ENCODE data around the gene ERAL1. TPM values are rescaled to one million over a fixed set of nuclear protein-coding genes. Genes with fewer than 3 reads are reported as not detected.
"Not testable (repeated sequence)": the region's sequence is repeated elsewhere in the genome, so short reads cannot be mapped to it uniquely, and the experiment has no call there.

The ERAL1 gene
- total and polyA plus RNA-seq, 3 experiments from 2014 or later: 44.7 to 86.2 (median 84.1) TPM

DNA sequence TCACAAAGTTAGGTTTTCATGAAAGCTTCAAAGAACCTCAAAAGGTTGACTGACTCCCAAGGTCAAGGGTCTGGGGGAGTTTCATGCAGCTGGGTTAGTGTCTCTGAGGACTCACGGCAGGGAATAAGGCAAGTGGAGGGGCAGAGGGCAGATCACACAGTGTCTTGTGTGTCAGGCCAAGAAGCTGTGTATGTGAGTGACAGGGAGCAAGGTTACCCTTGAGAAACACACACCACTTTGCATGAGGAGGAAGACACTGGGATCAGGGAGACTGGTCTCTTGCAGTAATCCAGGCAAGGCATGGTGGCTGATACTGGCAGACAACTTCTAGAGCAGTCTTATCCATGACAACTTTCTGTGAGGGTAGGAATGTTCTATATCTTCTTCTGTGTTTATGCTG, 36.4 kb downstream of the ERAL1 start:
- H3K9me3 ChIP-seq (ENCODE audit: low read length): no peaks in the 10 kb centered on the region
- peaks cover 52% of the 10 kb centered on the region for H3K4me1 ChIP-seq (ENCODE audit: insufficient read depth, low read length)
- H3K4me1 Mint-ChIP-seq: peaks cover 43 to 68% (median 53%) of the 10 kb centered on the region in 3 donors
- H3K4me3 ChIP-seq (ENCODE audit: low read length): no peak overlapping the region
- CTCF ChIA-PET: interaction anchor here (1.4 to 1.8 kb wide), 2 partner anchors 12 to 128 kb away, joined by 5 to 6 read pairs; partner anchors contain the start of gene DHRS13
- H3K9me3 Mint-ChIP-seq: no peaks in the 10 kb centered on the region
- peaks cover 18% of the 10 kb centered on the region for H3K36me3 ChIP-seq (ENCODE audit: insufficient read depth, low read length)
- H3K27ac Mint-ChIP-seq: peak overlapping the region; percentile 34 to 91 (median 80)
- no peaks in the 10 kb centered on the region for H3K27me3 Mint-ChIP-seq
- H3K27ac ChIP-seq (ENCODE audit: low read depth, low read length): no peak overlapping the region
- peaks cover 0 to 51% (median 8%) of the 10 kb centered on the region in 3 donors for H3K36me3 Mint-ChIP-seq
- peak overlapping the region in 1 of 7 donors; percentile 20 for H3K4me3 Mint-ChIP-seq
- H3K27me3 ChIP-seq (ENCODE audit: insufficient read depth, low read length, poor library complexity, severe bottlenecking): no peaks in the 10 kb centered on the region
- POLR2A ChIA-PET: no interaction called here
- no peak for DNase-seq

DNA sequence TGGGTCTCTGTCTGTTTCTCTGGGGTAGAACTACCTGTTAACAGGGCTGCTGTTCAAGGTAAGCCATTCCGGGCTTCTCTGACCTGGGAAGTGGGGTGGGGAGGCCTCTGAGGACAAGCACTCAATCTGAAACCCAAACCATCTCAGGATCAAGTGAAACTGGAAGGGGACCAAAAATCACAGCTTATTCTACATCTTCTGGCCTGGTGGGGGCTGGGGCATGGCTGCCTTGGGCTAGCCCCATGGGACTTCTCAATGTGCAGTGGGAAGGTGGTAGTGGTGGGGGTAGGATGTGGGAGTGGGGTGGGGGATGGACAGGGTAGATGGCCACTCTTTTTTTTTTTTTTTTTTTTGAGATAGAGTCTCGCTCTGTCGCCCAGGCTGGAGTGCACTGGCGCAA, 37.2 kb downstream of the ERAL1 start:
- Histone ChIP-seq H3K27ac (ENCODE audit: low read depth, low read length) (no peak overlapping the region), H3K4me3 (ENCODE audit: low read length) (no peak overlapping the region), H3K9me3 (ENCODE audit: low read length) (no peaks in the 10 kb centered on the region), H3K27me3 (ENCODE audit: insufficient read depth, low read length, poor library complexity, severe bottlenecking) (no peaks in the 10 kb centered on the region), H3K4me1 (ENCODE audit: insufficient read depth, low read length) (peaks cover 56% of the 10 kb centered on the region), H3K36me3 (ENCODE audit: insufficient read depth, low read length) (peaks cover 10% of the 10 kb centered on the region)
- Mint-ChIP-seq H3K4me3 (peak overlapping the region in 2 of 7 donors; percentile 2 to 36), H3K9me3 (no peaks in the 10 kb centered on the region), H3K27ac (peak overlapping the region in 6 of 8 donors; percentile 50 to 83 (median 80)), H3K36me3 (peaks cover 0 to 54% (median 8%) of the 10 kb centered on the region in 3 donors), H3K27me3 (no peaks in the 10 kb centered on the region), H3K4me1 (peaks cover 51 to 73% (median 61%) of the 10 kb centered on the region in 3 donors)
- POLR2A ChIA-PET: interaction anchor here (0.6 to 1.5 kb wide), 2 partner anchors 10 to 230 kb away, joined by 3 to 6 read pairs; partner anchors contain the start of genes DHRS13 and SUPT6H
- DNase-seq: no peak
- CTCF ChIA-PET: interaction anchor here (1.5 to 1.8 kb wide), 2 partner anchors 10 to 129 kb away, joined by 4 to 5 read pairs; partner anchors contain the start of gene DHRS13

DNA sequence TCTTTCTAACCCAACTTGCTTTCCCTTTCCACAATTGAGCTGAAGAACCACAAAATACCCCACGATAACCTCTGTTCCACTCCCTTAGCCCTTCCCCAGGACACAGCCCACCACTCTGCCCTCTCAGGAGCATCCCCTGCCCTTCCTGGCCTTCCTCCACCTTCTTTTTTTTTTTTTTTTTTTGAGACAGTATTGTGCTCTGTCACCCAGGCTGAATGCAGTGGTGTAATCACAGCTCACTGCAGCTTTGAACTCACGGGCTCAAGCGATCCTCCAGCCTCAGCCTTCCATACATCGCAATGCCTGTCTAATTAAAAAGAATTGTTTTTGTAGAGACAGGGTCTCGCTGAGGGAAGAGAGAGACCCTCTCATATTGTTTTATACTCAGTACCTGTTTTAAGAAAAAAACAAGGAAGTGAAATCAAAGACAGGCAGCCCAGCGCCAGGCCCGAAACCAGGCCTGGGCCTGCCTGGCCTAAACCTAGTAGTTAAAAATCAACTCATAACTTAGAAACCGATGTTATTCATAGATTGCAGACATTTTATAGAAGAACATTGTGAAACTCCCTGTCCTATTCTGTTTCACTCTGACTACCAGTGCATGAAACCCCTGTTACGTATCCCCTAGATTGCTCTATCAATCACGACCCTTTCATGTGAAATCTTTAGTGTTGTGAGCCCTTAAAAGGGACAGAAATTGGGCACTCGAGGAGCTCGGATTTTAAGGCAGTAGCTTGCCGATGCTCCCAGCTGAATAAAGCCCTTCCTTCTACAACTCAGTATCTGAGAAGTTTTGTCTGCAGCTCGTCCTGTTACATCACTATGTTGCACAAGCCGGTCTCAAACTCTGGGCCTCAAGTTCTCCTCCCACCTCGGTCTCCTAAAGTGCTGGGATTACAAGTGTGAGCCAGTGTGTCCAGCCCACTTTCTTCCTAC, 38.7 kb downstream of the ERAL1 start:
- H3K27ac ChIP-seq (ENCODE audit: low read depth, low read length): peak overlapping the region; percentile 41
- H3K36me3 Mint-ChIP-seq: peaks cover 0 to 49% (median 8%) of the 10 kb centered on the region in 3 donors
- not testable (repeated sequence) for H3K36me3 ChIP-seq (ENCODE audit: insufficient read depth, low read length); H3K27me3 Mint-ChIP-seq; H3K9me3 ChIP-seq (ENCODE audit: low read length); H3K27me3 ChIP-seq (ENCODE audit: insufficient read depth, low read length, poor library complexity, severe bottlenecking); H3K9me3 Mint-ChIP-seq
- peaks cover 64% of the 10 kb centered on the region for H3K4me1 ChIP-seq (ENCODE audit: insufficient read depth, low read length)
- POLR2A ChIA-PET: interaction anchor here (0.6 to 1.5 kb wide), 4 partner anchors 9 to 57 kb away, joined by 4 to 7 read pairs (median 5); partner anchors contain the start of genes DHRS13 and FAM222B
- peak overlapping the region; percentile 48 for H3K4me3 ChIP-seq (ENCODE audit: low read length)
- H3K27ac Mint-ChIP-seq: peak overlapping the region; percentile 93 to 98 (median 97)
- CTCF ChIA-PET: interaction anchor here (0.9 to 1.8 kb wide), 5 partner anchors 9 to 167 kb away, joined by 3 to 7 read pairs (median 4); partner anchors contain the start of gene TLCD1
- peak overlapping the region; percentile 71 to 88 (median 78) for H3K4me3 Mint-ChIP-seq
- H3K4me1 Mint-ChIP-seq: peaks cover 56 to 75% (median 68%) of the 10 kb centered on the region in 3 donors
- peak in 1 of 5 donors; percentile 41 for DNase-seq

DNA sequence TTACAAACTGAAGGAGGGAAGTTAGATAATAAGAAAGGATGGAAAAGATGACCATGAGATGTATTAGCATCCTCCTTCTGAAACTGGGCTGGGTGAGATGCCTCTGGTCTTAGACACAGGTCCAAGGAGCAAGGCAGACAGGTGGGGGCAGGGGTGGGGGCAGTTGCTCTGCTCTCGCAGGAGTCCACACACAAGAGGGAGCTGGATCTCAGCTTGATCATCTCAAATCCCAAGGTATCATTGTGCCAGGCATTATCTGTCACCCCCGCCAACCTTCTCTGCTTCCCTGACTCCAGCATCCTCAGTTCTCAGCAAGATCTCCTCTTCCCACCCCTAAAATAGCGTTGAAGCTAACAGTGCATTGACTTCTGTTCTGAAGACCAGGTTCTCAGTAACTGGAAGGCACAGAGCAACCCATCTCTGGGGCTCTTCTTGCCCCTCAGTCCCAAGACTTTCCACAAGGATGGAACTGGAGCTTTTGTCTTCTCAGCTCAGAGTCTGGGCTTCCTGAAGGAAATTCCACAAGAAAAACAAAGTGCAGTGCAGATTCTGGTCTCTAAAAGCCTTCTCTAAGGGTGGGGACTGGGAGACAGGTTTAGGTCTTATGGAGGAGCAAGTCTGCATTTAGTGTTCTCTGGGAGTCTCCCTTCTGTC, 41.1 kb downstream of the ERAL1 start:
- POLR2A ChIA-PET: interaction anchor here (0.5 to 1.4 kb wide), 3 partner anchors 29 to 83 kb away, joined by 3 to 5 read pairs (median 5); no protein-coding TSS in a partner anchor
- peak overlapping the region; percentile 88 to 99 (median 97) for H3K4me3 Mint-ChIP-seq
- Histone ChIP-seq H3K4me1 (ENCODE audit: insufficient read depth, low read length) (peaks cover 72% of the 10 kb centered on the region), H3K36me3 (ENCODE audit: insufficient read depth, low read length) (peaks cover 5% of the 10 kb centered on the region), H3K27ac (ENCODE audit: low read depth, low read length) (peak overlapping the region; percentile 84), H3K27me3 (ENCODE audit: insufficient read depth, low read length, poor library complexity, severe bottlenecking) (no peaks in the 10 kb centered on the region), H3K4me3 (ENCODE audit: low read length) (peak overlapping the region; percentile 93), H3K9me3 (ENCODE audit: low read length) (no peaks in the 10 kb centered on the region)
- H3K27me3 Mint-ChIP-seq: no peaks in the 10 kb centered on the region
- CTCF ChIA-PET: interaction anchor here (1.3 to 3.1 kb wide), 6 partner anchors 12 to 169 kb away, joined by 3 to 16 read pairs (median 5); no protein-coding TSS in a partner anchor
- H3K27ac Mint-ChIP-seq: peak overlapping the region; percentile 83 to 98 (median 96)
- H3K36me3 Mint-ChIP-seq: peaks cover 0 to 49% (median 13%) of the 10 kb centered on the region in 3 donors
- DNase-seq: no peak
- peaks cover 64 to 81% (median 70%) of the 10 kb centered on the region in 3 donors for H3K4me1 Mint-ChIP-seq
- no peaks in the 10 kb centered on the region for H3K9me3 Mint-ChIP-seq

DNA sequence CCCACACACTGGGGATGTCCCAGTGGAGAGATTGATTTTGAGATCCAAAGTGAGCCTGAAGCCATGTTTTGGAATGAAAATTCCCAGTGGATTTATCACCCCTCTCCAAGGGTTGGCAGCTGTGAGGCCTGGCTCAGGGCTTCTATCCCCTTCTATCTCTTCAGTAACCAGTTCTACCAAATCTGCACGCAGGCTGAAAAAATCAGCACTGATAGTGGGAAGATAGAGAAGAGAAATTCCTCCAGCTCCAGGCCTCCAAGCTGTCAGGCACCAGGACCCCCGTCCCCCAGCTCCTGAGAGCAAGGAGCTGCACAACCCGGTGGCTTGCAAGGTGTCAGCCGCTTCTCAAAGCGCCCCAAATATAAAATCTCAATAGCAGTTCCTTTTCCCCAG, 41.7 kb downstream of the ERAL1 start:
- H3K4me3 Mint-ChIP-seq: peak overlapping the region; percentile 88 to 99 (median 97)
- Histone ChIP-seq H3K4me3 (ENCODE audit: low read length) (peak overlapping the region; percentile 93), H3K9me3 (ENCODE audit: low read length) (no peaks in the 10 kb centered on the region), H3K36me3 (ENCODE audit: insufficient read depth, low read length) (peaks cover 5% of the 10 kb centered on the region), H3K27ac (ENCODE audit: low read depth, low read length) (peak overlapping the region; percentile 84), H3K27me3 (ENCODE audit: insufficient read depth, low read length, poor library complexity, severe bottlenecking) (no peaks in the 10 kb centered on the region), H3K4me1 (ENCODE audit: insufficient read depth, low read length) (peaks cover 72% of the 10 kb centered on the region)
- peak overlapping the region; percentile 83 to 98 (median 96) for H3K27ac Mint-ChIP-seq
- H3K4me1 Mint-ChIP-seq: peaks cover 61 to 80% (median 66%) of the 10 kb centered on the region in 3 donors
- ChIA-PET CTCF (interaction anchor here (1.0 to 3.1 kb wide), 7 partner anchors 12 to 170 kb away, joined by 3 to 16 read pairs (median 5); no protein-coding TSS in a partner anchor), POLR2A (interaction anchor here (1.1 to 1.6 kb wide), 3 partner anchors 41 to 84 kb away, joined by 3 to 5 read pairs (median 4); no protein-coding TSS in a partner anchor)
- no peak for DNase-seq
- no peaks in the 10 kb centered on the region for H3K9me3 Mint-ChIP-seq
- H3K27me3 Mint-ChIP-seq: no peaks in the 10 kb centered on the region
- H3K36me3 Mint-ChIP-seq: peaks cover 0 to 43% (median 10%) of the 10 kb centered on the region in 3 donors

DNA sequence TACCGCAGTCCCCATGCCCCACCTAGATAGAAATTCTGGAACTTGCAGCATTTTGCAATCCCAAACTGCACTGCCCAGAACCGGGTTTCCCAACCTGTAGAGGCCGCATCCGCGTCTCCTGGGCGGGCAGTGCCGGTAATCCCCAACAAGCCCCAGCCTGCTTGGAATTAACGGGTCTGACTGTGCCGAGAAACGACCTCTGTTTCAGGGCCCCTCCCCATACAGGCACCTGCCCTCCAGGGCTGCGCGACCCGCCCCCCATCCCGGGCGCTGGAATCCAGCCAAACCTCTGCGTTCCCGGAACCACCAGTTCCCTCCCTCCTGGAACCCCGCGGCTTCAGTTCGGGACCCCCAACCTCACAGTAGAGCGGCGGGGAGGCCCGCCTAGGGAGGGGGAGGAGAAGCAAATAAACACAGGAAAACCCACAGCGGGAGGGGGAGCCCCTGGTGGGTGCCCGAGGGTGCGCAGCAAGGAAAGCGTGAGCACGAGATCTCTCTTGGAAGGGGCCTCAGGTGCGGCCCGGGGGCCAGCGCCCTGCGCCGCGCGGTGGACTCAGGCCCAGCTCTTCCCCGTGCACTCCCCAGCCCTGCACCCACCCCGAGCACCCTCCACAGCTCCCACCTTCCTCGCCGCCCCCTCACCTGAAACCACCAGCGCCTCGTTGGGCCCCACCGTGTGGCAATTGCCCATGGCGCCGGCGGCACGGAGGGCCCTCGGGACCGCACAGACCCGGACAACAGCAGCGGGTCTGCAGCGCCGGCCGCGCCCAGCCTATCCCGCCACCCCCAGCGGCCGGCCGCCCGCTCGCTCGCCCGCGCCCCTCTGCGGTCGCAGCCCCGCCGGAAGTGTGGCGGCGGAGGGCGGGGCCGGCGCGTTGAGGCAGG, 42.3 kb downstream of the ERAL1 start, which contains the start of gene FLOT2:
FLOT2 (minus strand) TSS at position 850 of the 885 bp plus-strand sequence; CDS start at position 691, 159 bp downstream.
- Histone ChIP-seq H3K9me3 (ENCODE audit: low read length) (no peaks in the 10 kb centered on the region), H3K4me1 (ENCODE audit: insufficient read depth, low read length) (peaks cover 72% of the 10 kb centered on the region), H3K36me3 (ENCODE audit: insufficient read depth, low read length) (peaks cover 5% of the 10 kb centered on the region), H3K4me3 (ENCODE audit: low read length) (peak within 1 kb of the TSS; percentile 93), H3K27me3 (ENCODE audit: insufficient read depth, low read length, poor library complexity, severe bottlenecking) (no peaks in the 10 kb centered on the region), H3K27ac (ENCODE audit: low read depth, low read length) (peak within 1 kb of the TSS; percentile 84)
- ChIA-PET CTCF (interaction anchor here (0.7 to 3.2 kb wide), 15 partner anchors 9 to 177 kb away, joined by 3 to 16 read pairs (median 4); partner anchors contain the start of genes FAM222B and RPL23A), POLR2A (interaction anchor here (0.6 to 3.1 kb wide), 10 partner anchors 14 to 385 kb away, joined by 3 to 28 read pairs (median 4); partner anchors contain the start of gene PHF12)
- Mint-ChIP-seq H3K4me3 (peak within 1 kb of the TSS; percentile 88 to 99 (median 97)), H3K4me1 (peaks cover 62 to 80% (median 66%) of the 10 kb centered on the region in 3 donors), H3K27me3 (no peaks in the 10 kb centered on the region), H3K9me3 (no peaks in the 10 kb centered on the region), H3K27ac (peak within 1 kb of the TSS; percentile 94 to 98 (median 96)), H3K36me3 (peaks cover 0 to 42% (median 8%) of the 10 kb centered on the region in 3 donors)
- peak; percentile 49 to 81 (median 68) for DNase-seq

Data from CD8-positive, alpha-beta memory T cell (primary cell).